ENCODE results near the gene RANBP1.

Gene RANBP1

DNA sequence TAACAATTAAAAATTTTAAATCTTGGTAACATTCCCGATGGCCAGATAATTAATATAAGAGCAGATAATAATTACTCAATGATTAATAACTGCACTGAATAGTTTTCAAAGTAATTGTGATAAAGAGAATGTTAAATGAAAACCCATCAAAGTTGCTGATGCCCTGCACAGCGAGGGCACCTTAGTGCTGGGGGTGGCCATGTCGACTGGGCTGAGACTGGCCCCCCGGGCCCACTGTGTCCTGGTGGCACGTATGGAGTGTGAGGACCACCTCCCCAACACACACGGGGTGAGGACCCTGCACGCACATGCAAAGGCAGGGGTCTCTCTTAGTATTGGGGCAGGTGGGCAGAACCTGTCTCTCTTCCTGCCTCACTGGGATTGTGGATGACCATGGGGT lies 50.0 kb downstream of the RANBP1 start:
- H3K4me3 ChIP-seq (ENCODE audit: low read length), result no peak overlapping the region
- DNase-seq (ENCODE audit: low read depth), result no peak
- TF ChIP-seq CTCF (conservative IDR thresholded peaks at IDR 0.05; ENCODE audit: low read length), result no peak

DNA sequence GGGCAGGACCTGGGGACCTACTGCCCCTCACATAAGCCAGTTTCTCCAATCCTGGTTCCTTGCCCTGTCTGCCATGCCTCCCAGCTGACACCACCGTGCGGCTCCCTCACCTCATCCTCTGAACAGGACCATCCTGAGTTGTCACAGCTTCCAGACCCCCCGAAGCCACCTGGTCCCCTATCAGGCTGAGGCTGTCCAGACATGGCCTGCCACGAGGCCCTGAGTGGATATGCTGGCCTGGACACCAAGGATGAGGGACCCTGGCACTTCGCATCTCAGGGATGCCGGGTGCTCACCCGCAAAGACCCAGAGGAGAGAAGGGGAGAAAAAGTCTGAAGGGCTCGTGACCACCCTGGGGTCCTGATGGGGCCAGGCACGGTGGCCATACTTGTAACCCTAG lies 50.8 kb downstream of the RANBP1 start:
- no peak overlapping the region for H3K4me3 ChIP-seq (ENCODE audit: low read length)
- no peak for TF ChIP-seq CTCF (conservative IDR thresholded peaks at IDR 0.05; ENCODE audit: low read length)
- no peak for DNase-seq (ENCODE audit: low read depth)

- TF ChIP-seq CTCF (conservative IDR thresholded peaks at IDR 0.05; ENCODE audit: low read length), result no peak
- DNase-seq (ENCODE audit: low read depth), result no peak
- no peak overlapping the region for H3K4me3 ChIP-seq (ENCODE audit: low read length)
Measured at GRCh38 chr22:20167643-20168322, 51.9 kb downstream of the RANBP1 start.

GRCh38 chr22:20169253-20169822 lies 53.4 kb downstream of the RANBP1 start:
- DNase-seq (ENCODE audit: low read depth), result no peak
- no peak overlapping the region for H3K4me3 ChIP-seq (ENCODE audit: low read length)
- TF ChIP-seq CTCF (conservative IDR thresholded peaks at IDR 0.05; ENCODE audit: low read length), result no peak

GRCh38 chr22:20170170-20170569 lies 54.3 kb downstream of the RANBP1 start:
- no peak for DNase-seq (ENCODE audit: low read depth)
- H3K4me3 ChIP-seq (ENCODE audit: low read length), result no peak overlapping the region
- TF ChIP-seq CTCF (conservative IDR thresholded peaks at IDR 0.05; ENCODE audit: low read length), result no peak

GRCh38 chr22:20171288-20172140 lies 55.6 kb downstream of the RANBP1 start:
- DNase-seq (ENCODE audit: low read depth), result no peak

More at GRCh38 chr22:20171288-20172140, 55.6 kb downstream of the RANBP1 start:
- H3K4me3 ChIP-seq (ENCODE audit: low read length), result no peak overlapping the region
- TF ChIP-seq CTCF (conservative IDR thresholded peaks at IDR 0.05; ENCODE audit: low read length), result no peak
